Left colon (tissue), 2 donors: ENCODE data around the gene HELZ. TPM values are rescaled to one million over a fixed set of nuclear protein-coding genes. Genes with fewer than 3 reads are reported as not detected.
A peak's percentile ranks its signal among the peaks of the same experiment; 100 is the strongest.
"Not testable (repeated sequence)": the region's sequence is repeated elsewhere in the genome, so short reads cannot be mapped to it uniquely, and the experiment has no call there.

Experiments
- ATAC-seq: fragments of 200-7000 bp; cut with Tn5 transposase; one replicate; pipeline ENCODE4 v1.9.1; 2020; ENCODE audit warnings: mild to moderate bottlenecking, moderate library complexity
- DNase-seq, 2 donors: peaks; one replicate each; pipeline ENCODE4 v3.0.0-alpha.2; 2020
- intact Hi-C, 2 donors: fragments of 100-400 bp; cut with DNase I in 1 of 2; cut with micrococcal nuclease in 1 of 2; formaldehyde crosslinking; loops; one replicate each; pipeline versions ENCODE4 v1.11.2 to v1.14.0; 2022; cut with DNase I, micrococcal nuclease
- total RNA-seq, 2 donors: library from RNA; stranded (reverse); fragmentation: NEBNext Ultra II Directional; extraction: Animal tissue kit (Norgen Biotek cat#: 25700); gene quantifications; one replicate each; pipeline ENCODE4 v1.2.1, GENCODE V29; 2021
- donor health status: DM: no; HTN: no; CAD: no.
- donor health status: DM: yes; HTN: yes; CAD: no.

Gene HELZ
- total RNA-seq, 2 donors from 2014 or later: 43.7 to 51.5 TPM

DNA sequence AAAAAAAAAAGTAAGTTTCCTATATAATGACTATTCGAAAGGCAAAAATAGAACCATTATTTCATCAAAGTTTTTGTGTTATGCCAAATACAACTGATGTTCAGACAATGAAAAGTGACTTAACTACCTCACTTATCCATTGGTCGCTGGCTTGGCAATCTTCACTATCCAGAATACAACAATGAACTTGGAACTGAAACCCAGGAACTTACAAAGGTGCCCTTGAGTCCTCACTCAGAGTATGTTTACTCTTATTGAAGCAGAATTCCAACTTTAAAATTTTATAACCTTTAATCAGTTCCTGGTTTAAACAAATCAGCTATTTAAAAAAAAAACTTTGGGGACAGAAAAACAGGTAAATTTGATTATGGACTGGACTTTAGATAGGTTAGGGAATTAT lies 34.1 kb downstream of the HELZ start:
- intact Hi-C loops: no loop called here
- peak; percentile 60 for ATAC-seq
- no peak for DNase-seq

DNA sequence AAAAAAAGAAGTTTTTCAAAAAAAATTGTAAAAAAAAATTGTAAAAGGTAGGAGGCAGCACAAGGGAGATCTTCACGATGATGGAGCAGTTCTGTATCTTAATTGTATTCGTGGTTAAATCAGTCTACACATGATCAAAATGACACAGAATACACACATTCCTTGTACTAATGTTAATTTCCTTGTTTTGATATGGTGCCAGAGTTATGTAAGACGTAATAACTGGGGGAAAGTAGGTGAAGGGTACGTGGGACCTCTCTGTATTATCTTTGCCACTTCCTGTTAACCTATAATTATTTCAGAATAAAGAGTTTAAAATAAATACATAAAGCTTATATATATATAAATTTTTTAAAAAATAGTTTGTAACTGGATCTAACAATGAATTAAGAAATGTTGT lies 36.8 kb downstream of the HELZ start:
- intact Hi-C loops: no loop called here
- DNase-seq (no peak), ATAC-seq (no peak)

DNA sequence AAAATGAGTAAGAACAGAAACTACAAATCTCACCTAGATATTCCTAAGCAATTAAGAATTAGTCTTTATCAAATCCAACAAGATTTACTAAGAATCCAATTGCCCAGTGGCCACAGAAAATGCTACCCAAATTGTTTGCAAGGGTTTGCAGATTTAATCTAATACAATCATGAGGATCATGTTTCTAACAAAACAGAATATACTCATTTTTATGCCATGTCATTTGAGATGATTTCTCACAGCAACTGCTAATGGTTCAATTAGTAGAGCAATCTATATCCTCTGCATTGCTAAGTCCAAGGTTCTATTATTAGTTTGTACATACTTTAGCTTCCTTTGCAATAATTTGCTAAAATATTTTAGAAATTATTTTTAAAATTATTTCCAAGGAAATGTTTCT lies 41.2 kb downstream of the HELZ start:
- ATAC-seq (no peak), DNase-seq (no peak)
- intact Hi-C loops: no loop called here

DNA sequence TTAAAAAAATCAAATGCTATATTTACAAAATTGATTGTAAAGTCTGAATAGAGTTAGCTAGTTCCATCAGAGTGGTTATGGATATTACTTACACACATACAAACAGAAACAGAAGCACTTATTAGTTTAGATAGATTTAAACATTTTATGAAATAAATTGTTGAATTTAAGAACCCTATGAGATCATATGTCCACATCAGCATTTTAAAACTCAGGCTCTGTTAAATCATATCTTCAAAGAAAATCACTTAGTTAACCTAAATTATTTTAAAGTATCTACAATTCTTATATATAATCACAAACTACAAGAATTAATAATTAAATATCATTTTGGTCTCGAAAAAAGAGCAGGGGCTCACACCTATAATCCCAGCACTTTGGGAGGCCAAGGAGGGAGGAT lies 42.5 kb downstream of the HELZ start:
- ATAC-seq: no peak
- intact Hi-C loops: no loop called here
- no peak for DNase-seq

- intact Hi-C loops: no loop called here
- DNase-seq (no peak), ATAC-seq (peak; percentile 44)
These were observed 44.2 kb downstream of the HELZ start for GRCh38 chr17:67200727-67201301.

- no peak for DNase-seq
- intact Hi-C loops: no loop called here
- no peak for ATAC-seq
These were observed 46.9 kb downstream of the HELZ start for GRCh38 chr17:67198131-67198530.

GRCh38 chr17:67197023-67197422 lies 48.0 kb downstream of the HELZ start:
- DNase-seq, intact Hi-C loops, ATAC-seq: not testable (repeated sequence)

- intact Hi-C loops: no loop called here
- DNase-seq (no peak), ATAC-seq (no peak)
These were observed 48.6 kb downstream of the HELZ start for GRCh38 chr17:67196422-67196821.

GRCh38 chr17:67194134-67194533 lies 50.9 kb downstream of the HELZ start:
- no peak for ATAC-seq
- intact Hi-C loops: no loop called here
- no peak for DNase-seq

- DNase-seq: no peak
- intact Hi-C loops: no loop called here
- ATAC-seq: no peak
These were observed 57.1 kb downstream of the HELZ start for GRCh38 chr17:67187927-67188326.

- no peak for ATAC-seq
- DNase-seq: no peak
- intact Hi-C loops: no loop called here
These were observed 58.2 kb downstream of the HELZ start for GRCh38 chr17:67186782-67187181.

GRCh38 chr17:67183531-67183930 lies 61.5 kb downstream of the HELZ start:
- no peak for ATAC-seq
- DNase-seq: no peak
- intact Hi-C loops: no loop called here

DNA sequence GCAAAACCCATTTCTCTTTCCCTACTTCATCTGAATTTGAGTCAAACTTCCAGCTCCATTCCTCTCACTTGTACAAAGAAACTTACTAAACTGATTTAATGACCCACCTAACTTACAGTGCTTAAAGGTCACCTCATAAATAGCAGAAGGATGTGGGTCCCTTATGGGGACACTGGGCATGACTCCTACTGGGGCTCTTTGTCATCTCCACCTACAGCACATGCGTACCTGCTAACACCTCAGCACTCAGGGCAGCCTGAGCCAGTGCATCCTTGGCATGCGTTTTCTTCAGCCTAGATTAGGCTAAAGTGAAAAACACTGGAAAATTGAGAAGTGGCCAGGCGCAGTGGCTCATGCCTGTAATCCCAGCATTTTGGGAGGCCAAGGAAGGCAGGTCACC lies 63.2 kb downstream of the HELZ start:
- DNase-seq: no peak
- intact Hi-C loops: no loop called here
- no peak for ATAC-seq

DNA sequence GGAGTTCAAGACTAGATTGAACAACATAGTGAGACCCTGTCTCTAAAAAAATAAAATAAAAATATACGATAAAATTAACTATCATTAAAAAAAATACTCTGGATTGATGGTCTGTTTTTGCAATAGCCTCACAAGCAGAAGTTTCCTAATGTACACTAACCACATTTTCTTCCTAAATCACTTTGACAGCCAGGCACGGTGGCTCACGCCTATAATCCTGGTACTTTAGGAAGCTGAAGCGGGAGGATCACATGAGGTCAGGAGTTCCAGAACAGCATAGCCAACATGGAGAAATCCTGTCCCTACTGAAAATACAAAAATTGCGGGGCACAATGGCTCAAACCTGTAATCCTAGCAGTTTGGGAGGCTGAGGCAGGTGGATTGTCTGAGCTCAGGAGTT lies 64.7 kb downstream of the HELZ start:
- intact Hi-C loops: no loop called here
- ATAC-seq (no peak), DNase-seq (no peak)

GRCh38 chr17:67178555-67178954 lies 66.4 kb downstream of the HELZ start:
- intact Hi-C loops: no loop called here
- no peak for ATAC-seq
- DNase-seq: no peak

- DNase-seq (no peak), ATAC-seq (no peak)
- intact Hi-C loops: no loop called here
These were observed 67.3 kb downstream of the HELZ start for GRCh38 chr17:67177732-67178131.

GRCh38 chr17:67174190-67174589 lies 70.8 kb downstream of the HELZ start:
- intact Hi-C loops: no loop called here
- no peak for ATAC-seq
- DNase-seq: no peak

DNA sequence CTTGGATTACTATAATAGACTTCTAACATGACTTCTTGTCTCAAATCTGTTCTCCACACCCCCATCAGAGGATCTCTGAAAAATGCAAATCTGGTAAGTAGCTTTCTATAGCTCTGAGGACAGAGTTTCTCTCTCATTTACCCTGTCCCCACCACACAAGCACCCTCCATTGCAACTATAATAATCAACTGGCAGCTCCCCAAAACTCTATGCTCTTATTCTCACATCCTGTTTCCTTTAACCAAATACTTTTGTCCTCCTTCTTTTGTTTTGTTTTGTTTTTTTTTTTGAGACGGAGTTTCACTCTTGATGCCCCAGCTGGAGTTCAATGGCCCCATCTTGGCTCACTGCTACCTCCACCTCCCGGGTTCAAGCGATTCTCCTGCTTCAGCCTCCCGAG lies 73.4 kb downstream of the HELZ start:
- no peak for ATAC-seq

GRCh38 chr17:67168496-67168895 lies 76.5 kb downstream of the HELZ start:
- no peak for DNase-seq
- intact Hi-C loops: no loop called here
- ATAC-seq: no peak

More for the DNA sequence above, 73.4 kb downstream of the HELZ start:
- intact Hi-C loops: no loop called here
- DNase-seq: no peak

GRCh38 chr17:67165201-67165600 lies 79.8 kb downstream of the HELZ start:
- DNase-seq: peak in 1 of 2 donors; percentile 11
- intact Hi-C loops: no loop called here

DNA sequence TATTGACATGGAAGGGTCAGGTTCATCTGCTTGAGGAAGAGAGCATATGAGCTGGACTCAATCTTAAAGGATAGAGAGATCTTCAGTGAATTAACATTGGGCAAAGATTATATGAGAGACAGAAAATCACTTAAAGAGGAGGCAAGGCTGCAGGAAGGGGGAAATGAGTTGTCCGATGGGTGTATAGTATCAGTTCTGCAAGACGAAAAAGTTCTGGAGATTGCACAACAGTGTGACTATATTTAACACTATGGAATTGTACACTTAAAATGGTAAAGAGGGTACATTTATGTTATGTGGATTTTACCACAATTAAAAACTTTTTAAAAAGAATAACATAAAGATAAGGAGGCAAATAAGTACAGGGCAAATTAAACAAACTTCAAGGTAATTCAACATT lies 80.7 kb downstream of the HELZ start:
- no peak for DNase-seq
- ATAC-seq: no peak
- intact Hi-C loops: no loop called here

More at GRCh38 chr17:67165201-67165600, 79.8 kb downstream of the HELZ start:
- ATAC-seq: no peak

- DNase-seq: no peak
- ATAC-seq: no peak
- intact Hi-C loops: no loop called here
These were observed 82.2 kb downstream of the HELZ start for GRCh38 chr17:67162771-67163170.
